ENCODE results near the gene MESD. TPM values are rescaled to one million over a fixed set of nuclear protein-coding genes. Genes with fewer than 3 reads are reported as not detected.

The MESD gene
- total RNA-seq, 1 experiment from 2014 or later: 28.2 TPM

GRCh38 chr15:81021321-81021720, 31.7 kb upstream of the MESD start:
- Histone ChIP-seq H3K27ac (ENCODE audit: low read length) (no peak overlapping the region), H3K36me3 (ENCODE audit: control insufficient read depth, insufficient read depth, low read length) (no peaks in the 10 kb centered on the region), H3K4me1 (ENCODE audit: control insufficient read depth, insufficient read depth, low read length) (no peaks in the 10 kb centered on the region), H3K4me3 (ENCODE audit: low read depth in 2 of 2, low read length in 2 of 2) (no peak overlapping the region), H3K9me3 (ENCODE audit: control insufficient read depth, insufficient read depth, low read depth, low read length) (no peaks in the 10 kb centered on the region), H3K27me3 (ENCODE audit: control insufficient read depth, insufficient read depth, low read length) (no peaks in the 10 kb centered on the region)
- intact Hi-C loops (cut with micrococcal nuclease; ENCODE audit: unreplicated experiment) (no loop called here), in situ Hi-C loops (cut with HindIII; ENCODE audit: low pct_unique_long_range_greater_than_20kb, low sequenced_read_pairs) (no loop called here)
- CTCF ChIA-PET: no interaction called here
- ATAC-seq (no peak), DNase-seq (ENCODE audit: low read depth, low spot score) (no peak)
- POLR2A ChIA-PET: no interaction called here
- no TSS peak for BruUV-seq (replicated peaks)
- no peak for TF ChIP-seq REST (IDR thresholded peaks at IDR 0.05; ENCODE audit: insufficient read depth in 1 of 2, low read depth in 2 of 2, low read length in 1 of 2)
- no peak for TF ChIP-seq SIN3A (IDR thresholded peaks at IDR 0.05; ENCODE audit: borderline replicate concordance, insufficient read depth, low read depth, low read length)
- TF ChIP-seq TCF7L2 (IDR thresholded peaks at IDR 0.05; ENCODE audit: low read depth, low read length): no peak
- no peak for TF ChIP-seq POLR2AphosphoS5 (IDR thresholded peaks at IDR 0.05; ENCODE audit: low read depth, low read length)
- TF ChIP-seq CTCF (IDR thresholded peaks at IDR 0.05): no peak

GRCh38 chr15:81018197-81018596, 28.6 kb upstream of the MESD start:
- in situ Hi-C loops (cut with HindIII; ENCODE audit: low pct_unique_long_range_greater_than_20kb, low sequenced_read_pairs): no loop called here

More at GRCh38 chr15:81018197-81018596, 28.6 kb upstream of the MESD start:
- no peak overlapping the region for H3K27ac ChIP-seq (ENCODE audit: low read length)
- H3K36me3 ChIP-seq (ENCODE audit: control insufficient read depth, insufficient read depth, low read length): no peaks in the 10 kb centered on the region
- intact Hi-C loops (cut with micrococcal nuclease; ENCODE audit: unreplicated experiment): no loop called here
- BruUV-seq (replicated peaks): no TSS peak
- DNase-seq (ENCODE audit: low read depth, low spot score): no peak
- ChIA-PET POLR2A (no interaction called here), CTCF (no interaction called here)
- no peaks in the 10 kb centered on the region for H3K9me3 ChIP-seq (ENCODE audit: control insufficient read depth, insufficient read depth, low read depth, low read length)
- H3K27me3 ChIP-seq (ENCODE audit: control insufficient read depth, insufficient read depth, low read length): no peaks in the 10 kb centered on the region
- TF ChIP-seq CTCF (IDR thresholded peaks at IDR 0.05) (no peak), SIN3A (IDR thresholded peaks at IDR 0.05; ENCODE audit: borderline replicate concordance, insufficient read depth, low read depth, low read length) (no peak), TCF7L2 (IDR thresholded peaks at IDR 0.05; ENCODE audit: low read depth, low read length) (no peak), POLR2AphosphoS5 (IDR thresholded peaks at IDR 0.05; ENCODE audit: low read depth, low read length) (no peak), REST (IDR thresholded peaks at IDR 0.05; ENCODE audit: insufficient read depth in 1 of 2, low read depth in 2 of 2, low read length in 1 of 2) (no peak)
- H3K4me3 ChIP-seq (ENCODE audit: low read depth in 2 of 2, low read length in 2 of 2): no peak overlapping the region
- no peak for ATAC-seq
- 0 out of 2 replicates have a peak, but pooled peaks cover 2% of the 10 kb centered on the region for H3K4me1 ChIP-seq (ENCODE audit: control insufficient read depth, insufficient read depth, low read length)
